Measurements from ENCODE around the gene KLHDC7A.

GRCh38 chr1:18494304-18494703 is 13.6 kb downstream of the KLHDC7A start:
- no peak for TF ChIP-seq POLR2A (IDR thresholded peaks at IDR 0.05)
- TF ChIP-seq, protein P1, sequence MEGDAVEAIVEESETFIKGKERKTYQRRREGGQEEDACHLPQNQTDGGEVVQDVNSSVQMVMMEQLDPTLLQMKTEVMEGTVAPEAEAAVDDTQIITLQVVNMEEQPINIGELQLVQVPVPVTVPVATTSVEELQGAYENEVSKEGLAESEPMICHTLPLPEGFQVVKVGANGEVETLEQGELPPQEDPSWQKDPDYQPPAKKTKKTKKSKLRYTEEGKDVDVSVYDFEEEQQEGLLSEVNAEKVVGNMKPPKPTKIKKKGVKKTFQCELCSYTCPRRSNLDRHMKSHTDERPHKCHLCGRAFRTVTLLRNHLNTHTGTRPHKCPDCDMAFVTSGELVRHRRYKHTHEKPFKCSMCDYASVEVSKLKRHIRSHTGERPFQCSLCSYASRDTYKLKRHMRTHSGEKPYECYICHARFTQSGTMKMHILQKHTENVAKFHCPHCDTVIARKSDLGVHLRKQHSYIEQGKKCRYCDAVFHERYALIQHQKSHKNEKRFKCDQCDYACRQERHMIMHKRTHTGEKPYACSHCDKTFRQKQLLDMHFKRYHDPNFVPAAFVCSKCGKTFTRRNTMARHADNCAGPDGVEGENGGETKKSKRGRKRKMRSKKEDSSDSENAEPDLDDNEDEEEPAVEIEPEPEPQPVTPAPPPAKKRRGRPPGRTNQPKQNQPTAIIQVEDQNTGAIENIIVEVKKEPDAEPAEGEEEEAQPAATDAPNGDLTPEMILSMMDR (IDR thresholded peaks at IDR 0.05): no peak

Measured in right lobe of liver (tissue), 4 donors.